ENCODE measurements around the gene CCKAR.

Gene CCKAR

DNA sequence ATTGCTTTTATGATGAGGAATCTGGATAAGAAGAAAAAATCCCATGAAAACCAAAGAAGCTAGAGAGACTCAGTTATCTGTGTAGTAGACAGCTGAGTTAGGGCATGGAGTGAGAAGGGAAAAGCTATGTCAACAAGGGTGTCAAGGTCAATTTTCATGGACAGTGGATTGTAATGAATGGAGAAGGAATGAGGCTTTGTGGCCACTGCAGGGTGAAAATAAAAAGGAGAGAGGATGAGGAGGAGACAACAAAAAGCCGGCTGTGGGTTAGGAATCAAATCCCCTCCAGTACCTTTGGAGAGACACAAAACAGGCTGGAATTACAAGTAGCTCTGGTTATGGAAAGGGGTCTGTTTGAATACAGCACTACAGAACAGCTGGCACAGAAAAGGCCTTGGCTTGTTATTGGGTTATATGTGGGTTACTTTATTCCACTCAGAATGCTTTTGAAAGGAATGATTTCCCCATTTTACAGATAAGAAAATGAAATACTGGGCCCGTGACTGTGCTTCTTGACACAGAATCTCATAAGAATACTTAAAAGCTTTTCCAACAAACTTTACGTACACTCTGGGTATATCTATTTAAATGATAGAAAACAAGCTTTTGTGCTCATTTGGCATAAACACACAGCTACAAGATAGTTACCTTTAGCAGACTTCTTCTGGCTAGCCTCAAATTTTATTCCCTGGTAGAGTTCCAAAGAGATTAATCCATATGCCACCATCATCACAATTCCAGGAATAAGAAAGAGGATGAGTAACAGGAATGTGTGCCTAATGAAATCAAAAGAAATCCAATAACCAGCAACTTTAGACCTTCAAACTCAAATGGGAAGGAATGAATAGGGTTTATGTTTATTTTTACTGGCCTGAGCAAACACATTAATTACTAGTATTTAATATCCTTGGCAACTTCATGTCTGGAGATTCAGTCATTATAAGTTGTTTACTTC is 7.5 kb downstream of the CCKAR start:
- no peak overlapping the region for H3K4me3 ChIP-seq (ENCODE audit: low read length)
- TF ChIP-seq, protein P1, sequence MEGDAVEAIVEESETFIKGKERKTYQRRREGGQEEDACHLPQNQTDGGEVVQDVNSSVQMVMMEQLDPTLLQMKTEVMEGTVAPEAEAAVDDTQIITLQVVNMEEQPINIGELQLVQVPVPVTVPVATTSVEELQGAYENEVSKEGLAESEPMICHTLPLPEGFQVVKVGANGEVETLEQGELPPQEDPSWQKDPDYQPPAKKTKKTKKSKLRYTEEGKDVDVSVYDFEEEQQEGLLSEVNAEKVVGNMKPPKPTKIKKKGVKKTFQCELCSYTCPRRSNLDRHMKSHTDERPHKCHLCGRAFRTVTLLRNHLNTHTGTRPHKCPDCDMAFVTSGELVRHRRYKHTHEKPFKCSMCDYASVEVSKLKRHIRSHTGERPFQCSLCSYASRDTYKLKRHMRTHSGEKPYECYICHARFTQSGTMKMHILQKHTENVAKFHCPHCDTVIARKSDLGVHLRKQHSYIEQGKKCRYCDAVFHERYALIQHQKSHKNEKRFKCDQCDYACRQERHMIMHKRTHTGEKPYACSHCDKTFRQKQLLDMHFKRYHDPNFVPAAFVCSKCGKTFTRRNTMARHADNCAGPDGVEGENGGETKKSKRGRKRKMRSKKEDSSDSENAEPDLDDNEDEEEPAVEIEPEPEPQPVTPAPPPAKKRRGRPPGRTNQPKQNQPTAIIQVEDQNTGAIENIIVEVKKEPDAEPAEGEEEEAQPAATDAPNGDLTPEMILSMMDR (conservative IDR thresholded peaks at IDR 0.05; ENCODE audit: low read length): no peak
- peak; percentile 14 for DNase-seq (ENCODE audit: low read depth)

DNA sequence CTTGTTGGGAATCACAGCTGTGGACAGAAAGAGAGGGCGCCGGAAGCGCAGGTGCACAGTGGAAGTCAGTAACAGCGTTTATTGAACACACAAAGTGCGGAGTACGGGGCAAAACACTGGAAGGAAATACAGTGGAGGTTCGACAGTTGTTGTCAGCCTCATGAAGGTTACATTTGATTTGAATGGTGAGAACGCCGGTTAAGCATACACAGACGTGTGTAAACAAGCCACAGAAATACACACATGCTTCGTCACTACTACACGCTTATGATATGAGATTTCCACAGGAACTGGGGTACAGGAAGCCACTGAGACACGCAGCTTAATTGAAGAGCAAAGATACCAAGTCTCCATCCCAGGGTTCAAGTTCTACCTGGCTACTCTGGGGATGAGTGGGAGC is 12.0 kb downstream of the CCKAR start:
- no peak overlapping the region for H3K4me3 ChIP-seq (ENCODE audit: low read length)
- no peak for DNase-seq (ENCODE audit: low read depth)
- TF ChIP-seq, protein P1 (conservative IDR thresholded peaks at IDR 0.05; ENCODE audit: low read length): no peak

DNA sequence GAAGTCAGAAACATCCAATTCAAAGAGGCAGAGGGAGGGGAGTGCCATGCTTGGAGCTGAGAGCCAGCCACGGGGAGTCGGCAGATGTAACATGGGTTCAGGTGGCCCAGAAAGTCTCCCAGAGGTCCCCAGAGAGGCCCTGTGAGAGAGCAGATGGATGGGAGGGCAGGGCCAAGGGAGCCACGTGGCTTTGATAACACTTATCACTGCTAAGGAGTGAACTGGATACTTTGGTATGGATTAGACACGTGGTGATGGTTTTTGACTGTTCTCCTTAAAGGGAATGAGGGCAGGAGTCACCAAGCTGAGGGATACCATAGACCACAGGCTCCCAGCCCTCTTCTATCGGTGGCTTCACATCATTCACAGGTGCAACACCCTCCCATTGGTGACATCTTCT is 13.7 kb downstream of the CCKAR start:
- DNase-seq (ENCODE audit: low read depth): no peak
- TF ChIP-seq, protein P1 (conservative IDR thresholded peaks at IDR 0.05; ENCODE audit: low read length): no peak
- H3K4me3 ChIP-seq (ENCODE audit: low read length): no peak overlapping the region

DNA sequence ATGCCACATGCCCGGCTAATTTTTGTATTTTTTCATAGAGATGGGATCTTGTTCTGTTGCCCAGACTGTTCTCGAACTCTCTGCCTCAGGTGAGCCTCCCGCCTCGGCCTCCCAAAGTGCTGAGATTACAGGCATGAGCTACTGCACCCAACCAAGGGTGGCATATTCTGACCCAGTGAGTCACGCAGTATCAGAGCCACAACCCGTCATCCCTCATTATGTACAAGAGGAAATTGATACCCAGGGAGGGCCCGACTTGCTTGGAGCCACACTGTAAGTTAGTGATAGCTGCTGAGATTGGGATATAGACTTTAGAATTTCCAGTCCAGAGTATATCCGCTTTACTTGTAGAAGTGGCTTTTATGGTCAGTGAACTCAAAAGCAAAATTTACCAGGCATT is 14.6 kb downstream of the CCKAR start:
- DNase-seq (ENCODE audit: low read depth): no peak
- TF ChIP-seq, protein P1 (conservative IDR thresholded peaks at IDR 0.05; ENCODE audit: low read length): no peak
- no peak overlapping the region for H3K4me3 ChIP-seq (ENCODE audit: low read length)

DNA sequence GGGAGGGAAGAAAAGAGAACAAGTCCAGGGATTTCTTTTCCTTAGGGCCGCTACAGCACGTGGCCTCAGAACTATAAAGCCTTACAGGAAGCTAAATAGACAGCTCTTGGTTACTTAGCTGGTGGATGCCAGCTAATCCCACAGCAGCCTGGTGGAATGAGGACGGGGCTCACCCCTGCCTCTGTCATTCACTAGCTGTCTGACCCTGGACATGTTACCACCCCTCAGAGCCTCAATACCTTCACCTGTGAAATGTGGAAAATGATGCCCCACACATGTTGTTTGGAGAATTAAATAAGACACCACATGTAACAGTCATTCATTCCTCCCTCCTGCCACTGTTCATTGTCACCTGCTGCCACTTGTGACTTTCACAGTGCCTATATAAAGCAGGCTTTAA is 15.7 kb downstream of the CCKAR start:
- no peak for DNase-seq (ENCODE audit: low read depth)
- no peak overlapping the region for H3K4me3 ChIP-seq (ENCODE audit: low read length)
- TF ChIP-seq, protein P1 (conservative IDR thresholded peaks at IDR 0.05; ENCODE audit: low read length): no peak

DNA sequence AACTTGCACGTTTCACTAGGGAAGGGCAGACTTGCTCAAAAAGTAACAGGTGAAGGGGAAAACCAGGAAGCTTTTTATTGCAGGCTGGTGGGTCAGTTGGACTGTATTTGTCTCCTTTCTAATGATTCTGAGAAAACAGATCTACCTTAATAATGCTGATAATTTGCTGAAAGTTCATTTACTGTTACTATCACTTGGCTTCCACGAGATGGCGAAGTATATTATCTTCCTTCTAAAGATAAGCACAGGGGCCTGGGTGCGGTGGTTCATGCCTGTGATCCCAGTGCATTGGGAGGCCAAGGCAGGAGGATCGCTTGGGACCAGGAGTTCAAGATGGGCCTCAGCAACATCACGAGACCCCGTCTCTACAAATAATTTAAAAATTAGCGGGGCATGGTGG is 16.4 kb downstream of the CCKAR start:
- no peak for DNase-seq (ENCODE audit: low read depth)
- TF ChIP-seq, protein P1 (conservative IDR thresholded peaks at IDR 0.05; ENCODE audit: low read length): no peak
- no peak overlapping the region for H3K4me3 ChIP-seq (ENCODE audit: low read length)

DNA sequence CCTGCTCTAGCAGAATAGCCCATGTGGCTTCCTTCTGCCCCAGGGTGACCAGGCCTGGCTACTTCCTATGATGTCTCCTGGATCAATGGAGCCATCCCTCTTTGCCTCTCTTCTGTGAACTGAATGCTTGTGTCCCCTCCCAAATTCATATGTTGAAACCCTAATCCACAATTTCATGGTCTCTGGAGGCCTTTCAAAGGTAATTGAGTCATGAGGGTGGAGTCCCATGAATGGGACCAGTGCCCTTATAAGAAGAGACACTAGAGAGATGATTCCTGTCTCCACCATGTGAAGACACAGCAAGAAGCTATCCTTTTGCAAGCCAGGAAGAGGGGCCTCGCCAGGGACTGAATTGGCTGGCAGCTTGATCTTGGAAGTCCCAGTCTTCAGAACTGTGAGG is 18.4 kb downstream of the CCKAR start:
- no peak for DNase-seq (ENCODE audit: low read depth)
- no peak overlapping the region for H3K4me3 ChIP-seq (ENCODE audit: low read length)
- TF ChIP-seq, protein P1 (conservative IDR thresholded peaks at IDR 0.05; ENCODE audit: low read length): no peak
